ENCODE data around the gene PTPRT.

The PTPRT gene

GRCh38 chr20:42855896-42856295 lies 333.8 kb downstream of the PTPRT start:
- CTCF ChIA-PET: no interaction called here
- POLR2A ChIA-PET: no interaction called here
- no peak for TF ChIP-seq CTCF (IDR thresholded peaks at IDR 0.05; ENCODE audit: control extremely low read depth, extremely low read depth, low read depth, missing control alignments)
- DNase-seq (ENCODE audit: extremely low spot score): no peak

- POLR2A ChIA-PET: no interaction called here
These were observed 337.0 kb downstream of the PTPRT start for GRCh38 chr20:42852691-42853090.

GRCh38 chr20:42846784-42847490 lies 342.8 kb downstream of the PTPRT start:
- ChIA-PET POLR2A (no interaction called here), CTCF (no interaction called here)
- TF ChIP-seq CTCF (IDR thresholded peaks at IDR 0.05; ENCODE audit: control extremely low read depth, extremely low read depth, low read depth, missing control alignments): no peak
- no peak for DNase-seq (ENCODE audit: extremely low spot score)

More at GRCh38 chr20:42852691-42853090, 337.0 kb downstream of the PTPRT start:
- TF ChIP-seq CTCF (IDR thresholded peaks at IDR 0.05; ENCODE audit: control extremely low read depth, extremely low read depth, low read depth, missing control alignments): no peak
- no peak for DNase-seq (ENCODE audit: extremely low spot score)
- CTCF ChIA-PET: no interaction called here

GRCh38 chr20:42844751-42845150 lies 345.0 kb downstream of the PTPRT start:
- TF ChIP-seq CTCF (IDR thresholded peaks at IDR 0.05; ENCODE audit: control extremely low read depth, extremely low read depth, low read depth, missing control alignments): no peak
- ChIA-PET CTCF (no interaction called here), POLR2A (no interaction called here)
- DNase-seq (ENCODE audit: extremely low spot score): no peak

- DNase-seq (ENCODE audit: extremely low spot score): no peak
- TF ChIP-seq CTCF (IDR thresholded peaks at IDR 0.05; ENCODE audit: control extremely low read depth, extremely low read depth, low read depth, missing control alignments): no peak
- POLR2A ChIA-PET: no interaction called here
- CTCF ChIA-PET: no interaction called here
These were observed 352.2 kb downstream of the PTPRT start for GRCh38 chr20:42837456-42837855.

- no peak for DNase-seq (ENCODE audit: extremely low spot score)
- POLR2A ChIA-PET: no interaction called here
- TF ChIP-seq CTCF (IDR thresholded peaks at IDR 0.05; ENCODE audit: control extremely low read depth, extremely low read depth, low read depth, missing control alignments): no peak
- CTCF ChIA-PET: no interaction called here
These were observed 353.4 kb downstream of the PTPRT start for GRCh38 chr20:42836339-42836738.

Measured in GM10248 (cell line).